PFSK-1 (cell line): Measurements from ENCODE around the gene MAN2B2.

Source experiments
- POLR2AphosphoS5 ChIP-seq: IDR thresholded peaks from 2 replicates; pipeline ENCODE4 v1.6.1; 2012; ENCODE audit warnings: low read depth, mild to moderate bottlenecking, control low read depth, low read length, moderate library complexity
- REST ChIP-seq, 2 experiments: IDR thresholded peaks; 2 replicates each; pipeline versions ENCODE4 v1.6.1 to v1.8.0; 2011 to 2012; ENCODE audit warnings: low read depth in 2 of 2, low read length in 2 of 2, control low read depth in 1 of 2, inconsistent platforms in 1 of 2, mild to moderate bottlenecking in 1 of 2, moderate library complexity in 1 of 2; ENCODE audit not compliant: insufficient read depth in 1 of 2
- SIN3A ChIP-seq: IDR thresholded peaks from 2 replicates; pipeline ENCODE4 v1.6.1; 2012; ENCODE audit warnings: mild to moderate bottlenecking, low read length, moderate library complexity, borderline replicate concordance; ENCODE audit not compliant: insufficient read depth
- TAF1 ChIP-seq: IDR thresholded peaks from 2 replicates; pipeline ENCODE4 v1.6.1; 2012; ENCODE audit warnings: low read length, control low read depth, borderline replicate concordance; ENCODE audit not compliant: insufficient read depth

- TF ChIP-seq POLR2AphosphoS5 (no peak), REST (IDR thresholded peaks at IDR 0.05; ENCODE audit: insufficient read depth in 1 of 2, low read depth in 2 of 2, low read length in 2 of 2) (no peak), SIN3A (no peak), TAF1 (no peak)
Observed at GRCh38 chr4:6613676-6614651, 39.0 kb downstream of the MAN2B2 start.
